HepG2 (cell line): ENCODE data around the gene MPST. TPM values are rescaled to one million over a fixed set of nuclear protein-coding genes. Genes with fewer than 3 reads are reported as not detected.

Experiments
- ATAC-seq: fragments of 200-7000 bp; cut with Tn5 transposase; 3 replicates; pipeline ENCODE4 v1.9.1; 2020; ENCODE audit warnings: mild to moderate bottlenecking, moderate library complexity
- BruUV-seq: library from RNA; stranded (reverse); fragments of 400-500 nt; replicated peaks from 2 replicates; lab custom pipeline; 2021; lab: Mats Ljungman, UMichigan
- CTCF ChIA-PET: fragments of 300-600 bp; formaldehyde crosslinking; extraction: SDS; loops from one replicate; lab custom pipeline; 2021; ENCODE audit warnings: low total read pairs, inconsistent platforms, low intra/inter-chr PET ratio; lab: Yijun Ruan, JAX
- POLR2A ChIA-PET: fragments of 350-600 bp; sonication (Branson Sonifier 250); formaldehyde crosslinking; loops from one replicate; lab custom pipeline; 2020; ENCODE audit warnings: antibody characterized with exemption, inconsistent platforms; lab: Yijun Ruan, JAX
- DNase-seq: peaks from one replicate; pipeline ENCODE4 v3.0.0-alpha.2; 2015; ENCODE audit warnings: low spot score
- FAIRE-seq: peaks from 3 replicates; lab custom pipeline; 2011; peaks lifted over from hg19 to GRCh38; lab: Jason Lieb, UNC
- H2AFZ ChIP-seq: one replicate; pipeline ENCODE4 v1.6.1; 2011; ENCODE audit warnings: low read length, inconsistent platforms
- H3K27ac ChIP-seq: fragments of 300-600 bp; 3 replicates; pipeline ENCODE4 v1.8.0; 2011; ENCODE audit warnings: mixed run types, mild to moderate bottlenecking, mixed read lengths, low read length, inconsistent platforms; ENCODE audit not compliant: insufficient read depth; ENCODE audit errors: extremely low read length
- H3K27me3 ChIP-seq, 2 experiments: fragments of 200-600 bp in 1 of 2; 2 replicates in 1 of 2; 3 replicates in 1 of 2; pipeline versions ENCODE4 v1.6.0 to v1.8.0; 2011; ENCODE audit warnings: low read length in 2 of 2, mild to moderate bottlenecking in 2 of 2, moderate library complexity in 2 of 2, inconsistent platforms in 1 of 2; ENCODE audit not compliant: insufficient read depth in 2 of 2, control insufficient read depth in 1 of 2
- H3K36me3 ChIP-seq, 2 experiments: fragments of 200-600 bp in 1 of 2; replicated peaks in 1 of 2; 2 replicates in 1 of 2; 3 replicates in 1 of 2; pipeline versions ENCODE4 v1.5.1 to v1.8.0; 2011; ENCODE audit warnings: low read length in 2 of 2, inconsistent platforms in 1 of 2; ENCODE audit not compliant: insufficient read depth in 2 of 2, control insufficient read depth in 1 of 2
- H3K4me1 ChIP-seq: 2 replicates; pipeline ENCODE4 v1.5.1; 2012; ENCODE audit warnings: low read length, inconsistent platforms; ENCODE audit not compliant: insufficient read depth
- H3K4me2 ChIP-seq: 2 replicates; pipeline ENCODE4 v1.6.0; 2011; ENCODE audit warnings: low read depth, low read length, inconsistent platforms
- H3K4me3 ChIP-seq, 3 experiments: fragments of 200-600 bp in 1 of 3; sonication (generic), shearing (Covaris generic) in 1 of 3; replicated peaks in 1 of 3; 2 replicates each; pipeline ENCODE4 v1.5.1; 2011 to 2016; ENCODE audit warnings: low read length in 3 of 3, inconsistent platforms in 2 of 3, low read depth in 2 of 3, mild to moderate bottlenecking in 2 of 3, control low read depth in 1 of 3, mixed read lengths in 1 of 3; ENCODE audit not compliant: insufficient read depth in 1 of 3
- H3K79me2 ChIP-seq: one replicate; pipeline ENCODE4 v1.6.1; 2011; ENCODE audit warnings: low read length, inconsistent platforms; ENCODE audit not compliant: insufficient read depth
- H3K9ac ChIP-seq: 2 replicates; pipeline ENCODE4 v1.6.0; 2011; ENCODE audit warnings: mild to moderate bottlenecking, low read depth, low read length, inconsistent platforms; ENCODE audit not compliant: insufficient read depth
- H3K9me3 ChIP-seq: 2 replicates; pipeline ENCODE4 v1.5.1; 2012; ENCODE audit warnings: mild to moderate bottlenecking, low read length
- H4K20me1 ChIP-seq: 2 replicates; pipeline ENCODE4 v1.6.0; 2011; ENCODE audit warnings: inconsistent platforms, mild to moderate bottlenecking, low read length, moderate library complexity; ENCODE audit not compliant: insufficient read depth
- MIER3 ChIP-seq: IDR thresholded peaks from 2 replicates; pipeline ENCODE4 v1.6.1; 2016; ENCODE audit warnings: missing compliant biosample characterization, borderline replicate concordance
- PHF20 ChIP-seq: sonication (generic); formaldehyde crosslinking; IDR thresholded peaks from 2 replicates; pipeline ENCODE4 v1.5.0; 2020; ENCODE audit warnings: mild to moderate bottlenecking, missing genetic modification reagents
- POLR2A ChIP-seq, 2 experiments: IDR thresholded peaks; 2 replicates each; pipeline ENCODE4 v1.6.1; 2011; ENCODE audit warnings: low read depth in 2 of 2, low read length in 2 of 2, mild to moderate bottlenecking in 1 of 2, moderate library complexity in 1 of 2; ENCODE audit not compliant: insufficient read depth in 1 of 2
- RBM22 ChIP-seq: fragments of 200-400 bp; formaldehyde crosslinking; optimal IDR thresholded peaks from 2 replicates; pipeline ENCODE3; 2017; ENCODE audit warnings: mild to moderate bottlenecking, low read length, moderate library complexity
- ZEB1 ChIP-seq: IDR thresholded peaks from 2 replicates; pipeline ENCODE4 v1.6.1; 2012; ENCODE audit warnings: mild to moderate bottlenecking, low read depth, inconsistent platforms; ENCODE audit not compliant: insufficient replicate concordance
- ZNF296 ChIP-seq: sonication (generic); formaldehyde crosslinking; conservative IDR thresholded peaks from 2 replicates; pipeline ENCODE4 v1.5.0; 2020; ENCODE audit warnings: mild to moderate bottlenecking, missing genetic modification reagents
- ZNF616 ChIP-seq: sonication (generic); formaldehyde crosslinking; IDR thresholded peaks from 2 replicates; pipeline ENCODE4 v1.5.0; 2020; ENCODE audit warnings: low read depth, mild to moderate bottlenecking, missing genetic modification reagents
- WGBS: methylation state at CpG from one replicate; pipeline ENCODE4 v1.1.6; 2017; ENCODE audit warnings: low lambda C conversion rate; 5-methylcytosine and 5-hydroxymethylcytosine counted together
- in situ Hi-C: cut with HindIII; loops from 2 replicates; pipeline ENCODE4 v1.10.0; 2017; ENCODE audit warnings: low pct_unique_long_range_greater_than_20kb; ENCODE audit not compliant: extremely low pct_ligation_motif_present
- intact Hi-C: fragments of 100-400 bp; cut with micrococcal nuclease; formaldehyde crosslinking; loops from one replicate; pipeline ENCODE4 v1.10.0; 2022; ENCODE audit not compliant: unreplicated experiment
- polyA plus RNA-seq, 8 experiments: library from polyadenylated mRNA; depleted of rRNA in 3 of 8; stranded (reverse) in 7 of 8; unstranded in 1 of 8; fragments of >200 nt; fragmentation: Illumina TruSeq in 4 of 8; extraction: Trizol in 4 of 8; gene quantifications; 2 replicates each; pipeline versions ENCODE4 v1.2.1 to v1.2.3, GENCODE V29; 2011 to 2016; ENCODE audit warnings: low read depth in 4 of 8, missing spikeins in 1 of 8, mixed read lengths in 1 of 8; ENCODE audit not compliant: insufficient read depth in 1 of 8
- total RNA-seq, 5 experiments: library from RNA; depleted of rRNA; stranded (reverse); fragments of >200 nt; fragmentation: Illumina TruSeq; extraction: Trizol; gene quantifications; 2 replicates each; pipeline ENCODE4 v1.2.3, GENCODE V29; 2016; ENCODE audit warnings: low read depth in 1 of 5

MPST gene
- total and polyA plus RNA-seq, 2 of the 13 experiments (the other 11 are each of a cell fraction or from before 2014, with no cell fraction given) = 133 to 141 TPM

GRCh38 chr22:37025500-37026070 lies 6.0 kb downstream of the MPST start:
- BruUV-seq = TSS peak; percentile 4
- Histone ChIP-seq H3K4me2 (no peak overlapping the region), H3K36me3 (peaks cover 13 to 39% of the 10 kb centered on the region in 2 experiments), H2AFZ (no peak overlapping the region), H3K27me3 (no peaks in the 10 kb centered on the region), H3K79me2 (peaks cover 40% of the 10 kb centered on the region), H3K27ac (peak overlapping the region; percentile 64), H4K20me1 (no peaks in the 10 kb centered on the region), H3K4me3 (no peak overlapping the region), H3K9ac (peak overlapping the region; percentile 18; the same call in 1 of the 2 replicates), H3K9me3 (no peaks in the 10 kb centered on the region), H3K4me1 (peaks cover 97% of the 10 kb centered on the region)
- FAIRE-seq (no peak), DNase-seq (no peak), ATAC-seq (no peak)
- WGBS = 99% methylated on average over 8 of the region's 10 CpGs
- in situ Hi-C loops = no loop called here
- intact Hi-C loops = no loop called here
- CTCF ChIA-PET = no interaction called here
- POLR2A ChIA-PET = interaction anchor here (1.9 to 13.3 kb wide), 2 partner anchors 7 to 19 kb away, joined by 12 to 383 read pairs; partner anchors contain the start of genes MPST and TST
- TF ChIP-seq RBM22 = peak; percentile 34
- TF ChIP-seq MIER3 (CRISPR knock-in tag) = no peak

- Histone ChIP-seq H3K4me3 (no peak overlapping the region), H3K79me2 (peaks cover 33% of the 10 kb centered on the region), H4K20me1 (no peaks in the 10 kb centered on the region), H3K36me3 (peaks cover 13 to 43% of the 10 kb centered on the region in 2 experiments), H3K4me1 (peaks cover 97% of the 10 kb centered on the region), H2AFZ (no peak overlapping the region), H3K27ac (peak overlapping the region; percentile 64), H3K27me3 (no peaks in the 10 kb centered on the region), H3K9ac (no peak overlapping the region), H3K9me3 (no peaks in the 10 kb centered on the region), H3K4me2 (no peak overlapping the region)
- DNase-seq (no peak), FAIRE-seq (no peak), ATAC-seq (no peak)
- BruUV-seq = no TSS peak
- TF ChIP-seq ZEB1 (no peak), ZNF296 (CRISPR knock-in tag) (0 out of 2 replicates have a peak, but pooled peaks have one; percentile 18), POLR2A (IDR thresholded peaks at IDR 0.05; ENCODE audit: insufficient read depth in 1 of 2, low read depth in 2 of 2, low read length in 2 of 2) (peak in 1 of 2 experiments; percentile 51; a peak in 2 of 4 replicates), PHF20 (CRISPR knock-in tag) (0 out of 2 replicates have a peak, but pooled peaks have one; percentile 24), ZNF616 (no peak)
- POLR2A ChIA-PET = interaction anchor here (1.9 to 13.3 kb wide), 2 partner anchors 7 to 18 kb away, joined by 12 to 383 read pairs; partner anchors contain the start of genes MPST and TST
- in situ Hi-C loops = no loop called here
- intact Hi-C loops = no loop called here
- 96% methylated on average over 4 of the region's 5 CpGs for WGBS
- CTCF ChIA-PET = no interaction called here
Measured at GRCh38 chr22:37026325-37026724, 6.8 kb downstream of the MPST start.
